Neural crest cell (in vitro differentiated cells): ENCODE results near the gene GPAM. TPM values are rescaled to one million over a fixed set of nuclear protein-coding genes. Genes with fewer than 3 reads are reported as not detected.

Experiments
- DNase-seq: peaks from one replicate; pipeline ENCODE4 v3.0.0; 2021; ENCODE audit warnings: low read depth, mixed read lengths, low spot score
- H3K27ac Mint-ChIP-seq: one replicate; pipeline ENCODE4 v1.8.0; 2021; ENCODE audit warnings: mild to moderate bottlenecking, mixed read lengths; ENCODE audit not compliant: unreplicated experiment
- H3K27me3 Mint-ChIP-seq: 2 replicates; pipeline ENCODE4 v1.8.0; 2021; ENCODE audit warnings: low read depth, mild to moderate bottlenecking, mixed read lengths
- H3K36me3 Mint-ChIP-seq: 2 replicates; pipeline ENCODE4 v1.8.0; 2021; ENCODE audit warnings: low read depth, mild to moderate bottlenecking, mixed read lengths
- H3K4me1 Mint-ChIP-seq: 2 replicates; pipeline ENCODE4 v1.8.0; 2021; ENCODE audit warnings: mixed read lengths
- H3K4me3 Mint-ChIP-seq: one replicate; pipeline ENCODE4 v1.8.0; 2021; ENCODE audit warnings: mild to moderate bottlenecking, mixed read lengths
- H3K9me3 Mint-ChIP-seq: 2 replicates; pipeline ENCODE4 v1.8.0; 2021; ENCODE audit warnings: mixed read lengths
- total RNA-seq: library from RNA; stranded (reverse); gene quantifications from 2 replicates; pipeline ENCODE4 v1.2.1, GENCODE V29; 2021
- TF ChIP-seq, protein P1 (sequence below): fragments of 200-600 bp; sonication (generic); conservative IDR thresholded peaks from 2 replicates; pipeline ENCODE4 v1.5.0; 2021; ENCODE audit warnings: antibody characterized with exemption, mild to moderate bottlenecking

GPAM gene
- total RNA-seq, 1 donor from 2014 or later: 21.2 TPM

DNA sequence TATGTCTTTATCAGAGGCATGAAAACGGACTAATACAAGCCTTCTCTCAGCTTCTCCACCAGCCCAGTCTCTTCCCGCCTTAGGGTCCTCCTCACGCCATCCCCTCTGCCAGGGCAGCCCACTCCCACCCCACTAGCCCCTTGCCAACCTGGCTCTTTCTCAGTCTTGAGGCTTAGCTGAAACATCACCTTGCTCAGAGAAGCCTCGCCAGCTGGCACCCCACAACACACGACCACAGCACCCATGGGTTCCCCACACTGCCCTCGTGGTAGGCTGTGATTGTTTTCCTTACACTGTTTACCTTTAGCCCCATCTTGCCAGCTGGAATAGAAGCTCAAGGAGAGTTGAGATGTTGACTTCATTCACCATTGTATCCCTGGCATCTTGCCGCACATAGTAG is 44.4 kb downstream of the GPAM start:
- Mint-ChIP-seq H3K4me3 (no peak overlapping the region), H3K27ac (peak overlapping the region; percentile 53), H3K9me3 (no peaks in the 10 kb centered on the region), H3K36me3 (no peaks in the 10 kb centered on the region), H3K27me3 (peaks cover 3% of the 10 kb centered on the region), H3K4me1 (no peaks in the 10 kb centered on the region)
- TF ChIP-seq, protein P1, sequence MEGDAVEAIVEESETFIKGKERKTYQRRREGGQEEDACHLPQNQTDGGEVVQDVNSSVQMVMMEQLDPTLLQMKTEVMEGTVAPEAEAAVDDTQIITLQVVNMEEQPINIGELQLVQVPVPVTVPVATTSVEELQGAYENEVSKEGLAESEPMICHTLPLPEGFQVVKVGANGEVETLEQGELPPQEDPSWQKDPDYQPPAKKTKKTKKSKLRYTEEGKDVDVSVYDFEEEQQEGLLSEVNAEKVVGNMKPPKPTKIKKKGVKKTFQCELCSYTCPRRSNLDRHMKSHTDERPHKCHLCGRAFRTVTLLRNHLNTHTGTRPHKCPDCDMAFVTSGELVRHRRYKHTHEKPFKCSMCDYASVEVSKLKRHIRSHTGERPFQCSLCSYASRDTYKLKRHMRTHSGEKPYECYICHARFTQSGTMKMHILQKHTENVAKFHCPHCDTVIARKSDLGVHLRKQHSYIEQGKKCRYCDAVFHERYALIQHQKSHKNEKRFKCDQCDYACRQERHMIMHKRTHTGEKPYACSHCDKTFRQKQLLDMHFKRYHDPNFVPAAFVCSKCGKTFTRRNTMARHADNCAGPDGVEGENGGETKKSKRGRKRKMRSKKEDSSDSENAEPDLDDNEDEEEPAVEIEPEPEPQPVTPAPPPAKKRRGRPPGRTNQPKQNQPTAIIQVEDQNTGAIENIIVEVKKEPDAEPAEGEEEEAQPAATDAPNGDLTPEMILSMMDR: no peak
- no peak for DNase-seq

DNA sequence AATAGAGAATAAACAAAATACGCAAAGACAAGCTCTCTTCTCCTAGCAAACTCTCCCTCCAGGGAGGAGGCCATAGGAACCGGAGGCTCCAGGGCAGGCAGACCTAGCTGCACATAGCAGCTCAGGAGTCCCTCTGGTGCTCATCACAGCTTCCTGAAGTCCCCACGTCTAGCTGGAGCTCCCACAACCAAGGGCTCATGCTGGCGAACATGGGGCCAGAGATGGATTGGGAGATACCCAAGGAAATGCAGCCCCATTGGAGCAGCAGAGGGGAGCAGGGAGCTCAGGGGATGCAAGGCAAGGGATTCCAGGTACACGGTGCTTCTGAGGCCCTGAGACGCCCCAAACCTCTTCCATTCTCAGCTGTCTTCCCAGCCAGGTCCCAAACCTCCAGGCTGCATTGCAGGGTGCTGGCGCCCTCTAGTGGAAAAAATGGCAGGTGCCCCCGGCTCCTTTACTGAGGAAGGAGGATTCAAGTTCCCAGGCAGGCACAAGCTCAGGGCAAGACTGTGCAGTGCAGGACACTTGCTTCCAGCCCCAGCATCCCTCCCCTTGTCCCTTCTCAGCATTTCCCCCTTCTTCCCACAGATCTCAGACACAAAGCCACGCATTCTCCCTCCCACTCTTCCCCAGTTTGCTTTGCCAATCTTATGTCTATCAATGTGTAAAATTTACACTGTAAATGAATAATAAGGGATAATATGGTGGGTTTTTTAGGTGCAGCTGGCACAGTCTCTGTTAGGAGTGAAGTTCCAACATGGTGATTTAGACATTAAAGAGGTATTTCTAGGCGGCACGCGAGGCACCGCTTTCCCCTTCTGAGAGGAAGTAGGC is 46.2 kb downstream of the GPAM start:
- no peaks in the 10 kb centered on the region for H3K9me3 Mint-ChIP-seq
- H3K4me3 Mint-ChIP-seq: no peak overlapping the region
- H3K36me3 Mint-ChIP-seq: no peaks in the 10 kb centered on the region
- H3K27ac Mint-ChIP-seq: no peak overlapping the region
- peaks cover 3% of the 10 kb centered on the region for H3K27me3 Mint-ChIP-seq
- DNase-seq: peak; percentile 96
- TF ChIP-seq, protein P1: peak; percentile 94
- H3K4me1 Mint-ChIP-seq: no peaks in the 10 kb centered on the region

DNA sequence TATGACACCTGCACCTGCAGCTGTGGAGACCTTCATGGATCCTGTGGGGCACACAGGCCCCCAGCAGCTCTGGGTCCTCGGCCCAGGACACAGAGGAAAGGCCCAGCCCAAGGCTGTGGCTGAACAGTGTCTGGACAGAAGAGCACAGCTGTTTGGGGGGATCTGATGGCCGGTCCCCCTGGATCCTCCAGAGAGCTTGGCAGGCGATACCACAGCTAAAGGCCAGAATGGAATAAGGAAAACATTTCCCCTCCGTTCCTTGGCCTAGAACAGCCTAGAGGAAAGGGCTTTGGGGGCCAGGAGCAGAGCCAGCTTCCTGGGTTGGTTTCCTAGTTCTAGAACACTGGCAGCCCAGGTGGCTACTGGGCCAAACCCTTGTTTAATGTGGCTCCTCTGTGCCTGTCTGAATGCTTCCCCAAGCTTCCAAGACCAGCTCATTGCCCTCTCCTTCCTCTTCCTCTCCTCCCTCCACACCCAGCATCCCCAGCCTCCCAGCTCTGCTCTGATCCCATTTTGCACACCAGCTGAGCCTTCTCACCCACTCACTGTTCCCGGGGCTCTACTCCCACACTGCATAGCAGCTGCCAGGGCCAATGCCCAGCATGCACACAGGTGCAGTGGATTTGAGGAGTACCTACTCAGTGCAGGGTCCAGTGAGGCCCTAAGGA is 46.9 kb downstream of the GPAM start:
- H3K4me1 Mint-ChIP-seq: no peaks in the 10 kb centered on the region
- H3K9me3 Mint-ChIP-seq: no peaks in the 10 kb centered on the region
- no peak for DNase-seq
- H3K4me3 Mint-ChIP-seq: no peak overlapping the region
- TF ChIP-seq, protein P1: no peak
- H3K27me3 Mint-ChIP-seq: peaks cover 3% of the 10 kb centered on the region
- no peak overlapping the region for H3K27ac Mint-ChIP-seq
- H3K36me3 Mint-ChIP-seq: no peaks in the 10 kb centered on the region

DNA sequence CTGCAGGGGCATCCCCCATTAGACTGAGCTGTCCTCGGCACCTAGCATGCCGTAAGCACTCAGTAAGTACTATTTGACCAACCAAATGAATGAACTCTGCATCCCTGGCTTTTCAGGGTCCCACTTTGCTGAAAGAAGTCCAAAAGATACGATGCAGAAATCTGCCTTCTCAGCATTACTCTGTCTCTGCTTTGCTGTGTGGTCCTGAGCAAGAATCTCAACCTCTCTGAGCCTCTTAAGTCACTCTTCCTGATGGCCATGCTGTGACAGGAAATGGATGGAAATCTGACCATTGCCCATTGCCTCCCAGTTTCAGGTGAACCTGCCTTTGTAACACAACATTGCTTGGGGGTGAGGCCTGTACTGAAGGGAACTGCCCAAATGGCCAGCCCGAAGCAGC is 48.0 kb downstream of the GPAM start:
- TF ChIP-seq, protein P1: no peak
- Mint-ChIP-seq H3K36me3 (no peaks in the 10 kb centered on the region), H3K4me3 (no peak overlapping the region), H3K27ac (no peak overlapping the region), H3K9me3 (no peaks in the 10 kb centered on the region), H3K27me3 (peaks cover 3% of the 10 kb centered on the region), H3K4me1 (no peaks in the 10 kb centered on the region)
- DNase-seq: no peak

DNA sequence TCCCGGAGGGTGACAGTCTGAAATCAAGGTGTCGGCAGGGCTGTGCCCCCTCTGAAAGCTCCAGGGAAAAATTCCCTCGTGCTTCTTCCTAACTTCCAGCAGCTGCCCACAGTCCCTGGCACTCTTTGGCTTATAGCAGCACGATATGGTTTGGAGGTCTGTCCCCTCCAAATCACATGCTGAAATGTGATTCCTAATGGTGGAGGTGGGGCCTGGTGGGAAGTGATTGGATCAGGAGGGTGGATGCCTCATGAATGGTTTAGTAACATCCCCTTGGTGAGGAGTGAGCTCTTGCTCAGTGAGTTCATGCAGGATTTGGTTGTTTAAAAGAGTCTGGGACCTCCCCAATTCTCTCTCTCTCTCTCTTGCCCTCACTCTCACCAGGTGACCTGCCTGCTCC is 51.1 kb downstream of the GPAM start:
- Mint-ChIP-seq H3K27me3 (no peaks in the 10 kb centered on the region), H3K4me3 (no peak overlapping the region), H3K36me3 (no peaks in the 10 kb centered on the region), H3K4me1 (no peaks in the 10 kb centered on the region), H3K27ac (no peak overlapping the region), H3K9me3 (no peaks in the 10 kb centered on the region)
- no peak for DNase-seq
- TF ChIP-seq, protein P1: no peak
